PC-3 (cell line): ENCODE data around the gene HAGHL. TPM values are rescaled to one million over a fixed set of nuclear protein-coding genes. Genes with fewer than 3 reads are reported as not detected.
A peak's percentile ranks its signal among the peaks of the same experiment; 100 is the strongest.

Source experiments
- ATAC-seq: fragments of 200-7000 bp; cut with Tn5 transposase; 2 replicates; pipeline ENCODE4 v1.9.1; 2020; ENCODE audit warnings: mild to moderate bottlenecking, moderate library complexity
- BruUV-seq: library from RNA; stranded (reverse); fragments of 400-500 nt; replicated peaks from 2 replicates; lab custom pipeline; 2021; lab: Mats Ljungman, UMichigan
- CTCF ChIA-PET: fragments of 300-600 bp; sonication (Branson Sonifier 250); formaldehyde crosslinking; loops from one replicate; lab custom pipeline; 2022; ENCODE audit warnings: antibody characterized with exemption; lab: Charles Lee
- POLR2A ChIA-PET: fragments of 300-600 bp; sonication (Branson Sonifier 250); formaldehyde crosslinking; loops from one replicate; lab custom pipeline; 2022; ENCODE audit warnings: antibody characterized with exemption; ENCODE audit not compliant: unreplicated experiment; lab: Charles Lee
- DNase-seq: peaks from one replicate; pipeline ENCODE4 v3.0.0-alpha.2; 2015
- H2AFZ ChIP-seq: fragments of 300-600 bp; sonication (generic); 2 replicates; pipeline ENCODE4 v1.6.0; 2016; ENCODE audit warnings: antibody characterized with exemption, low read length
- H3F3A ChIP-seq: fragments of 300-600 bp; sonication (generic); one replicate; pipeline ENCODE4 v1.6.0; 2017; ENCODE audit warnings: antibody characterized with exemption, low read length, control low read depth, mild to moderate bottlenecking; ENCODE audit not compliant: unreplicated experiment
- H3K27ac ChIP-seq: fragments of 300-600 bp; sonication (generic); 2 replicates; pipeline ENCODE4 v1.5.1; 2016; ENCODE audit warnings: mild to moderate bottlenecking, low read length
- H3K27me3 ChIP-seq: fragments of 300-600 bp; sonication (generic); 2 replicates; pipeline ENCODE4 v1.6.1; 2016; ENCODE audit warnings: low read length, mixed read lengths
- H3K36me3 ChIP-seq: fragments of 300-600 bp; sonication (generic); 2 replicates; pipeline ENCODE4 v1.6.1; 2016; ENCODE audit warnings: low read depth, mixed run types, low read length, mixed read lengths
- H3K4me1 ChIP-seq: fragments of 300-600 bp; sonication (generic); 2 replicates; pipeline ENCODE4 v1.5.1; 2016; ENCODE audit warnings: low read length; ENCODE audit not compliant: insufficient read depth
- H3K4me2 ChIP-seq: fragments of 300-600 bp; sonication (generic); 2 replicates; pipeline ENCODE4 v1.6.0; 2016; ENCODE audit warnings: low read length
- H3K4me3 ChIP-seq: fragments of 300-600 bp; sonication (generic); 2 replicates; pipeline ENCODE4 v1.5.1; 2016; ENCODE audit warnings: mild to moderate bottlenecking, low read length, mixed read lengths
- H3K79me2 ChIP-seq: fragments of 300-600 bp; sonication (generic); 2 replicates; pipeline ENCODE4 v1.6.1; 2017; ENCODE audit warnings: low read length, mixed read lengths
- H3K9ac ChIP-seq: fragments of 300-600 bp; sonication (generic); 2 replicates; pipeline ENCODE4 v1.6.0; 2016; ENCODE audit warnings: mild to moderate bottlenecking, low read length
- H3K9me2 ChIP-seq: fragments of 300-600 bp; sonication (generic); replicated peaks from 2 replicates; pipeline ENCODE4 v1.6.1; 2016; ENCODE audit warnings: mixed run types, low read length, mixed read lengths
- H3K9me3 ChIP-seq: fragments of 300-600 bp; sonication (generic); 2 replicates; pipeline ENCODE4 v1.6.1; 2016; ENCODE audit warnings: low read length, mixed read lengths
- H4K20me1 ChIP-seq: fragments of 300-600 bp; sonication (generic); 2 replicates; pipeline ENCODE4 v1.6.1; 2016; ENCODE audit warnings: low read length, mixed read lengths
- CTCF ChIP-seq: fragments of 300-600 bp; sonication (generic); conservative IDR thresholded peaks from 2 replicates; pipeline ENCODE4 v1.5.1; 2017; ENCODE audit warnings: antibody characterized with exemption, low read depth, mild to moderate bottlenecking, low read length
- EZH2 ChIP-seq: fragments of 300-600 bp; sonication (generic); IDR thresholded peaks from one replicate; pipeline ENCODE4 v1.6.1; 2017; ENCODE audit warnings: antibody characterized with exemption, mild to moderate bottlenecking, low read length; ENCODE audit not compliant: unreplicated experiment
- EZH2phosphoT487 ChIP-seq: fragments of 300-600 bp; sonication (generic); IDR thresholded peaks from 2 replicates; pipeline ENCODE4 v1.6.1; 2018; ENCODE audit warnings: mild to moderate bottlenecking, antibody characterized with exemption, low read length, borderline replicate concordance
- intact Hi-C: fragments of 100-400 bp; cut with micrococcal nuclease; formaldehyde crosslinking; loops from 2 replicates; pipeline ENCODE4 v1.9.0; 2023
- total RNA-seq: library from RNA; depleted of rRNA; stranded (reverse); fragments of >200 nt; gene quantifications from 2 replicates; pipeline ENCODE4 v1.2.3, GENCODE V29; 2014

Gene HAGHL
- total RNA-seq, 1 experiment from 2014 or later, result 16.4 TPM

- H3K9me2 ChIP-seq, result no peaks in the 10 kb centered on the region
- H3K27me3 ChIP-seq, result no peaks in the 10 kb centered on the region
- peak overlapping the region; percentile 69 for H3K9ac ChIP-seq
- H2AFZ ChIP-seq, result peak overlapping the region; percentile 67; the same call in 1 of the 2 replicates
- peak; percentile 46 for ATAC-seq
- H3K9me3 ChIP-seq, result no peaks in the 10 kb centered on the region
- peaks cover 26% of the 10 kb centered on the region for H3K4me1 ChIP-seq
- H3K4me3 ChIP-seq, result peak overlapping the region; percentile 82
- H3F3A ChIP-seq, result no peaks in the 10 kb centered on the region
- intact Hi-C loops, result loop anchor here (1.0 kb wide), 1 partner anchor 8 kb away; no protein-coding TSS in a partner anchor
- peaks cover 16% of the 10 kb centered on the region for H3K79me2 ChIP-seq
- H3K36me3 ChIP-seq, result no peaks in the 10 kb centered on the region
- POLR2A ChIA-PET, result interaction anchor here (0.7 to 1.4 kb wide), 2 partner anchors 8 to 68 kb away, joined by 3 to 5 read pairs; partner anchors contain the start of gene CHTF18
- TF ChIP-seq CTCF, result no peak
- TF ChIP-seq EZH2, result no peak
- no peak for TF ChIP-seq EZH2phosphoT487
- CTCF ChIA-PET, result interaction anchor here (0.5 kb wide), 1 partner anchor 337 kb away, joined by 3 read pairs; no protein-coding TSS in a partner anchor
- H4K20me1 ChIP-seq, result peaks cover 8% of the 10 kb centered on the region; the same call in 1 of the 2 replicates
- peak; percentile 50 for DNase-seq
- H3K4me2 ChIP-seq, result peak overlapping the region; percentile 93
- BruUV-seq, result no TSS peak
- H3K27ac ChIP-seq, result peak overlapping the region; percentile 43
Measured at GRCh38 chr16:720447-720989, 6.4 kb upstream of the HAGHL start.

- no peaks in the 10 kb centered on the region for H3K9me3 ChIP-seq
- H3F3A ChIP-seq, result peaks cover under 1% of the 10 kb centered on the region
- ChIA-PET CTCF (interaction anchor here (0.6 kb wide), 1 partner anchor 16 kb away, joined by 3 read pairs; no protein-coding TSS in a partner anchor), POLR2A (interaction anchor here (0.8 to 1.4 kb wide), 2 partner anchors 9 to 10 kb away, joined by 3 to 5 read pairs; no protein-coding TSS in a partner anchor)
- peak within 1 kb of the TSS; percentile 69 for H3K9ac ChIP-seq
- DNase-seq (peak; percentile 79), ATAC-seq (peak; percentile 64)
- H3K79me2 ChIP-seq, result peaks cover 10% of the 10 kb centered on the region
- no TSS peak for BruUV-seq
- no peaks in the 10 kb centered on the region for H3K36me3 ChIP-seq
- H3K27ac ChIP-seq, result peak within 1 kb of the TSS; percentile 43
- peak within 1 kb of the TSS; percentile 93 for H3K4me2 ChIP-seq
- intact Hi-C loops, result loop anchor here (1.0 kb wide), 1 partner anchor 9 kb away; no protein-coding TSS in a partner anchor
- H3K4me1 ChIP-seq, result peaks cover 25% of the 10 kb centered on the region
- TF ChIP-seq CTCF (no peak), EZH2phosphoT487 (peak; percentile 83)
- H4K20me1 ChIP-seq, result peaks cover 8% of the 10 kb centered on the region; the same call in 1 of the 2 replicates
- H2AFZ ChIP-seq, result peak within 1 kb of the TSS; percentile 67; the same call in 1 of the 2 replicates
- peak within 1 kb of the TSS; percentile 82 for H3K4me3 ChIP-seq
- H3K27me3 ChIP-seq, result no peaks in the 10 kb centered on the region
- H3K9me2 ChIP-seq, result no peaks in the 10 kb centered on the region
Measured at GRCh38 chr16:720990-721764, 5.7 kb upstream of the HAGHL start, which contains the start of gene ANTKMT. ANTKMT (plus strand) TSS chr16:721146; CDS start chr16:721275, 129 bp downstream.
